HG02571 (cell line): Measurements from ENCODE around the gene PIK3C2A.

ENCODE experiments used
- ATAC-seq: cut with Tn5 transposase; IDR thresholded peaks from one replicate; pipeline ENCODE4 v1.9.1; 2021; ENCODE audit warnings: mild to moderate bottlenecking, moderate library complexity; ENCODE audit not compliant: unreplicated experiment

The PIK3C2A gene

DNA sequence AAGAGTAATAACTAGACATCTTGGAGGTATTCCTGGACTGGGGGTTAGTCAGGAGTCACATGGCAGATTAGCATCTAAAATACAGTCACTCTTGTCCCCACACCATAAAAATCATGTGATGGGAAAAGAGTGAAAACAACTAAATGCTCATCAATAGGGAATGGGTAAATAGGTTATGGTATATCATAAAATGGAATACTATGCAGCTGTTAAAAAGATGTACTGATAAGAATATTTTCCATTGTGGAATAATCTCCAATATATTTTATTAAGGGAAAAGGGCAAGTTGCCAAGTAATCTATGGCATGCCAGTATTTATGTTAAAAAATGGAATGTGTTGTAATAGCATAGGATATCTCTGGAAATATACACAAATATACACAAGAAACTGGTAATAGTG, 6.6 kb upstream of the PIK3C2A start:
- no peak for ATAC-seq

DNA sequence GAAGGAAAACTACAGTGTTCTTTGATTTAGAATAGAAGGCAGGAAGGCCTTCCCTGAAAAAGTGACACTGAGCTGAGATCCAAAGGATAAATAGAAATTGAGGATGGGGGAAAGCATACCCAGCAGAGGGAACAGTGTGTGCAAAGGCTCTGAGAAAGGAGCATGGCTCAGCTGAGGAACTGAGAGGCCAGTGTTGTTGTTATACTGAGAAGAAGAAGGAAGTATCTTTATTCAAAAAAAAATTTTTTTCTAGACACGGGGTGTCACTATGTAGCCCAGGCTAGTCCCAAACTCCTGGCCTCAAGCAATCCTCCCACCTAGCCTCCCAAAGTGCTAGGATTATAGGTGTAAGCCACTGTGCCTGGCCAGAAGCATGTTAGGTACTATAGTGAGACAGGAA, 3.5 kb upstream of the PIK3C2A start:
- ATAC-seq, result no peak

DNA sequence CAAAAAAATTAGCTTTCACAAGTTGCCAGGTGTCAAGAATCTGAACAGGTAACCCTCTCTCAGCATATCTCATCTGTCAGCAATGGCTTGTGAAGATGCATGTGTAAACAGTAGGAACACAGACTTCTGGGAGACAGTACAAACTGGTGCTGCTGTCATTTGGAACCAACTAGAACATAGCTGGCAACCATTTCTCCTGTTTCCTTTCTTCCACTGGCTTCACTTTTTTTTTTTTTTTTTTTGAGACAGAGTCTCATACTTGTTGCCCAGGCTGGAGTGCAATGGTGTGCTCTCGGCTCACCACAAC, 2.1 kb upstream of the PIK3C2A start:
- no peak for ATAC-seq

DNA sequence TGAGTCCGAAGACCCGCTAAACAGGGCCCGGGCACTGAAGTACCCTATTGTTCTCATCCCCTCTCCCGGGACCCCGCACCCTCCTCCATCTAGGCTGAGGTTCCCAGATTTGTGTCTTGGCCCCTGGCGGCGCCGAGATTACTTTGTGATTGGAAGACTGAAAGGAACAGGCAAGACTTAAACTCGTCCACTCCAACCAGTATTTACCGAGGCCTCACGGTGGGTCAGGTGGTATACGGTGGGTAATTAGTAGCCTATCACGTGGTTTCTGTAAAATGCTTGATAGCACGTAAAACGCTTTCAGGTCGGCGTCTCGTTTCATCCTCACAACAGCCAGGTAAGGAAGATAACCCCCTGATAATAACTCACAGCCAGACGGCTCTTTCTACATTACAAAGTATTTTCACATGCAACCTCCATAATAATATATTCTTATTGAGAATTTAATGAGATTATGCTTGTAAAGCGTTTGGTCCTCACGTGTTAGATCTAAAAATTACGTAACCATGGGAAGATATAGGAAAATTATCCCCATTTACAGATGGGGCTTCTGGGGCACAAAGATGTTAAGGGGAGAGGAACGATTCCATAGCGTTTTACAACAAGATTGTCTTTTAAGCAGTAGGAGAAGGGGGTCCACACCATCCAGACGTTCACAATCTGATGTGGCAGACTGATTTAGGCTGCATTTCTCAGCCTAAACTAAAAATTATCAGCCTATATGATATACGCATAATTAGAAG, 642 bp upstream of the PIK3C2A start:
- ATAC-seq, result peak; percentile 49

DNA sequence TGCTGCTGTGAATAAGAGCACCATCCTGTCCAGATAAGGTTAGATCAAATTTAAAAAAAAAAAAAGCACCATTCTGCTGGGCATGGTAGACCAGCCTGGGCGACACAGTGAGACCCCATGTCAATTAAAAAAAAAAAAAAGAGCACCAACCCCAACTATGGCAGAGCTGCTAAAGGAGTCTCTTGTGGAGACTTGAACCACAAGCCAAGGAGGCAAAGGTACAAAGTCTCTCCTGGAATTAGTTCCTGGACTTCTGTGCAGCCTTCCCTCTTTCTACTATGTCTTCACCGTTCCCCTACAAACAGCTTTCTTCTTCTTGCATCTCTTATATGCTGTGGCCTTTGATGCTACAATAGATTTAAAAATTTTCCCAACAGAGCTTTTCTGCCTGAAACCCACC, 1.3 kb downstream of the PIK3C2A start:
- ATAC-seq, result no peak

DNA sequence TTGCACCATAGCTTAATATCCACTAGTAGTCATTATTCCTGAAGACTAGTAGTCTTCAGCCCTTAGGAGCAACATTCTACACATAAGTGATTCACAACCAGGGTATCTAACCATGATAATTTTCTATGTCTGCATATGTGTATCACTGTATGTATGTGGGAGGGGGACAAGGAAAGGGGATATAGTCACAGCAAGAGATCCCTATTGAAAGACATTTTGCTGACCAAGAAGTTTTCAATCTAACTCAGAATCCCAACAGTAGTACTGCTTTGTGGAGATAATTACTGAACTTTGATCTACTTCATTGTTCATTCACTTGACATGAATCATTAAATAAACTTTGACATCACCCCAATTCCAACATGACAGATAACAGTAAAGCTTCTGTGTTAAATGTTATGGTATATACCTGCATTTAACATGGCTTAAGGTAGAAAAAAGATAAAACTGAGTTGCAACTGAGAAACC, 10.3 kb downstream of the PIK3C2A start:
- no peak for ATAC-seq

DNA sequence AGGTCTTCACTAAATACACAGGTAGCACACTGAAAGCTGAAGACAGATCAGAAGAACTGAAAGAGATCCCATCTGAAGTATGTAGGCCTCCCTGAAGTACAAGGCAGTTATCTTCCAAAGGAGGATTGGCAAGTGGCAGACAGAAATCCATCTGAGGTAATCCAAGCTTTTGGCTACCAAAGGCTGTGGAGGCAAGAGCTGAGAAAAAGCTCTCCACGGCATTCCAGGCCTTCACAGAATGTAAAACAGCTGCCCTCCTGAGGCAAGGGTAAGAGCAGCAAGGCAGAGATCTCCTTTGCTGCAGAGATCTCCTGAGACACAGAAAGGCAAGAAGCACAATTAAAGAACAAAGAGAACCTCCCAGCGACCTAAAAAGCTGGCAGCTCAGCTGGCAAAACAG, 19.1 kb downstream of the PIK3C2A start:
- ATAC-seq, result no peak

DNA sequence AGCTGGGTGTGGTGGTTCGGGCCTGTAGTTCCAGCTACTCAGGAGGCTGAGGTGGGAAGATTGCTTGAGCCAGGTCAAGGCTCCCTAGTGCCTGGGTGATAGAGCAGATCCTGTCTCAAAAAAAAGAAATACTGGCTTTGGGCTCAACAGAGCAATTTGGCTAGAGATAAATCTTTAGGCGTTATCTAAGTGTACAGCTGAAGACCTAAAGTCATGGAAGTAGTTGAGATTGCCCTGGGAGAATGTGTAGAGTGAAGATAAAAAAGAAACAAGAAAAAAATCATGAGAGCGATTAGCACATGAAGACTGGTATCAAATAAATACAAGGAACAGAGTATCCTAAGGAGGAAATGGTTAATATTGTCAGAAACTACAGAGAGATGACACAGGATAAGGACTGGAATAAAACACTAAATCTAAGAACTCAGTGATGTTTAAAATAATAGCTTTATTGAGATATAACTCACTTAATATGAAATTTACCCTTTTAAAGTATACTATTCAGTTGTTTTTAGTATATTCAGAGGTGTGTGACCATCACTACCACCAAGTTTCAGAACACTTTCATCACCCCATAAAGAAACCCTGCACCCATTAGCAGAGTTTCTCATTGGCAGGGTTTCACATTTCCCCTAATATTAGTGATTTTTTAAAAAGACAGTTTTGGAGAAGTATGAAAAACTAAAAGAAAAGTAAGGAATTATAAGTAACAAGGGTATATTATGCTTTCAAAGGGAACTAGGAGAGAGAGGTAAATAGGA, 20.7 kb downstream of the PIK3C2A start:
- ATAC-seq, result no peak

DNA sequence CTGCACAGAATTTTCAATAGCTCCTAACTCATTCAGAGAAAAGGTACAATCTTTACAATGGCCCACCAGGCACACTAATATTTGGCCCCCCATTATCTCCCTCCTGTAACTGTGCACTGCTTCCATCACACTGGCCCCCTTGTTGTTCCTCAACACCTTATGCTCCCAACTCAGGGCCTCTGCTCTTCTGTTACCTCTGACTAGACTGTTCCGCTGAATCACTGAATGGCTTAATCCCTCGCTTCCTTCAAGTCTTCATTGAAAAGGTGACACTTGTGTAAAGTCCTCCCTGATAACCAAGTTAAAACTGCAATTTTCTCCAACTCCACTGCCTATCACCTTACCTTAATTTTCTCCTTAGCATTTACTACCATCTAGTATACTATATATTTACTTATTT, 21.8 kb downstream of the PIK3C2A start:
- no peak for ATAC-seq

DNA sequence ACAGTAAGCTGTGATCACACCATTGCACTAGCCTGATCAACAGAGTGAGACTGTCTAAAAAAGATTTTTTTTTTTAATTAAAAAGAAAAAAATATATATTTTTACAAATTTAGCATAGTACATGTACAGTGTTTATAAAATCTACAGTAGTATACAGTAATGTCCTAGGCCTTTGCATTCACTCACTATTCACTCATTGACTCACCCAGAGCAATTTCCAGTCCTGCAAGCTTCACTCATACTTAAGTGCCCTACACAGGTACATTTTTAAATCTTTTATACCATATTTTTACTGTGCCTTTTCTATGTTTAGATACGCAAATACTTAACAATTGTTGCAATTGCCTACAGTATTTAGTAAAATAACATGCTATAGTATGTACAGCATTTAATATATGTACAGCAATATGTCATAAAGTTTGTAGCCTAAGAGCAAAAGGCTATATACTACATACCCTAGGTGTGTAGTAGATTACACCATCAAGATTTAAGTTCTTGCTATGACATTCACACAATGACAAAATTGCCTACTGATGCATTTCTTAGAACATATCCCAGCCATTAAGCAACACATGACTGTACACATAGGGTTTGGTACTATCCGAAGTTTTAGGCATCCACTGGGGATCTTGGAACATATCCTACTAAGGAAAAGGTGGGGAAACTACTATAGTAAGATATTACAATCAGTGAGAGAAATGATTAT, 22.8 kb downstream of the PIK3C2A start:
- ATAC-seq, result no peak

DNA sequence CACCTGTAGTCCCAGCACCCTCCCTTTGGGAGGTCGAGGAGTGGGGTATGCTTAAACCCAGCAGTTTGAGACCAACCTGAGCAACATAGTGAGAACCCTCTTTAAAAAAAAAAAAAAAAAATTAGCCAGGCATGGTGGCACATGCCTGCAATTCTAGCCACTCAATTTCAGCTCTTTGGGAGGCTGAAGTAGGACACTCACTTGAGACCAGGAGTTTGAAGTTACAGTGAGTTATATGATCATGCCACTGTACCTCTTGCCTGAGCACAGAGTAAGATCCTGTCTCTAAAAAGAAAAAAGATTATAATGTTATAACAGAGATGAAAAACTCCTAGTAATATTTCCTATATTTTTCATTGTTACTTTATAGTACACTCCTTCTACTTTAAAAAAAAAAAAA, 23.9 kb downstream of the PIK3C2A start:
- ATAC-seq, result no peak

DNA sequence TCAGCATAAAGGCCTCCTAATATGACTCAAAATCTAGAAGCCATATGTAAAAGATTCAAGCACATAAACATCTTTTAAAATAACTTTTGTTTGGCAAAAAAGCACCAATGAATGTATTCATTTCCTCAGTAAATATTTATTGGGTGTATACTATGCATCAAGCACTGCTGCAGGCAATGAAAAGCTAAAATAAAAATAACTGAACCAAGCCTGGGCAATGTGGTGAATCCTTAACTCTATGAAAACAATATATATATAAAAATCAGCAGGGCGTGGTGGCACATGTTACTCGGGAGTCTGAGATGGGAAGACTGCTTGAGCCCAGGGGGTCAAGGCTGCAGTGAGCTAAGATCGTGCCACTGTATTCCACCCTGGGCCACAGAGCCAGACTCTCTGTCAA, 27.8 kb downstream of the PIK3C2A start:
- no peak for ATAC-seq

DNA sequence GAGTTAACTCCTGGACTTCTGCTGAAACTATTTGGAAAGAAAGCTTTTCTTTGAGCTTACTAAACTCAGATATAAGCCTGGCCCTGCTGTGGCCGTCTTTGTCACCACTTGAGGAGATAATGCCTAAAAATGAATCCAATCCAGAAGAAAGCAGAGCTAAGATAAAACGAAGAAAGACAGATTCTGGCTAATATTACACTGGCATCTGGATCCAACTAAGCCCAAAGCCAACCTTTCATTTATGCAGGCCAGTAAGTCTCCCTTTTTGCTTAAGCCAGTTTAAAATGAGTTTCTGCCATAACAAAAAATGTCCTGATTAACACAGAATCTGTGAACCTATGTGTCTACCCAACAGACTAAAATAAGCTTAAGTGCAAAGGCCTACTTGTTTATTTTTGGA, 34.5 kb downstream of the PIK3C2A start:
- no peak for ATAC-seq

DNA sequence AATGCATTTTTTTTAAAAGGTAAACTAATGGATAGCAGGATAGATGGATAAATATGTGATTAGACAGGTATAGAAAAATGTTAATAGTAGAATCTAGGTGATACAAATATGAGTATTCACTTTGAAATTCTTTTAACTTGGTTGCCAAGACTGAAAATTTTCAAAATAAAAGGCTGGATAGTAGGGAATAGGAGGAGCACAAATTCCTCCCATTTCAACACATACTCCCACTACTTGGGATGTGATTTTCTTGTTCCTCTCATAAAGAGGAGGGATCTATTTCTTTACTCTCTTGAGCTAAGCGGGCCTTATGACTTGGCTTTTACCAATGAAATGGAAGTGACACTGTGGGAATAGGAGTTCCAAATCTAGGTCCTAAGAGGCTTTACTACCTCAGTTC, 35.9 kb downstream of the PIK3C2A start:
- no peak for ATAC-seq

DNA sequence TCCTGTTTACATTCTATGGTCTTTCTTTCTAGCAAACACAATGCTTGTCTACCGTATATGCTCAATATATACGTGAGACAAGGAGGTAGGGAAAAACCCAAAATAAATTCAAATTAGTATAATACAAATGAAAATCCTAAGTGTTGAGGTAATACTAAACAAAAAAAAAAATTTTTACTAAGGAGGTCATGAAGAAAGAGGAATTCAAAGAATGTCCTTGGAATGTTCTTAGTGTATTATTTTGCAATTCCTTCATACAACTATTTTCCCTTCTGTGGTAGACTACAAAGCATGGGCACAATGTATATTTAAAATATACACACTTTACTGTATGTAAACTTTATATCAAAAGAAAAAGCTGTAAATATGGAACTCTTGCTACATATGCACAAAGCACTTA, 36.4 kb downstream of the PIK3C2A start:
- no peak for ATAC-seq

DNA sequence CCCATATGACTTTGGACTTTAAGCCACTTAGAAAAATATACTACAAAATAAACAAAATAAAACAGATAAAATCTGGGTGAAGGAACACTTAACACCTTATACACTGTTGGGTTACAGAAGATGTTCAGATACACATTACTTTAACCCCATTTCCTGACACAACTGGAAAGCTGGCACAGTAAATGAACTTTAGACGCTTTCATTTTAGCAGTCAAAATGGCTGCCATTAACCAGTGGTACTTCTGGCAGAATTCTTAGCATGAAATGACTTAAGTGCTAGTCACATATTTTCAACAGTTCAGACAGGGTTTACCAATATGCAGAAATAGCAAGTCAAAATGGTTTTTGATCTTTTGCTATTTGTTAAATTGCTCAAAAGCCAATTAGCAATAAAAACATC, 37.9 kb downstream of the PIK3C2A start:
- no peak for ATAC-seq

DNA sequence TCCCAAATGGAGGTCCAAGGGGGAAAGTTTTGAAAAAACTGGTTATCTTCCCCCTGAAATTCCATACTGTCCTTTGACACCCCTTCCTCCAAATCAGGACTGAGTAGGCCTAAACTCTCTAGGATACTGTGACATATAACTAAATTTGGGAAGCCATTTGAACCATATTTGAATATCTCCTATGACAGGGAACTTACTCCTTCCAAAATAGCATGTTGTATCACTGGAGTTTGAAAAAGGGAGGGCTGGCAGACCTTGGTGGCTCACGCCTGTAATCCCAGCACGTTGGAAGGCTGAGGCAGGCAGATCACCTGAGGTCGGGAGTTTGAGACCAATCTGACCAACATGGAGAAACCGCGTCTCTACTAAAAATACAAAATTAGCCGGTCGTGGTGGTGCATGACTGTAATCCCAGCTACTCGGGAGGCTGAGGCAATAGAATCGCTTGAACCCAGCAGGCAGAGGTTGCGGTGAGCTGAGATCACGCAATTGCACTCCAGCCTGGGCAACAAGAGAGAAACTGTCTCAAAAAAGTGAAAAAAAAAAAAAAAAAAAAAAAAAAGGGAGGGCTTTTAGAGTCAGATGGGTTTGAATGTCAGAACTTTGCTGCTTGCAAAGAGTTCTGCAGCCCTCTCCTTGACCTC, 42.4 kb downstream of the PIK3C2A start:
- ATAC-seq, result no peak

DNA sequence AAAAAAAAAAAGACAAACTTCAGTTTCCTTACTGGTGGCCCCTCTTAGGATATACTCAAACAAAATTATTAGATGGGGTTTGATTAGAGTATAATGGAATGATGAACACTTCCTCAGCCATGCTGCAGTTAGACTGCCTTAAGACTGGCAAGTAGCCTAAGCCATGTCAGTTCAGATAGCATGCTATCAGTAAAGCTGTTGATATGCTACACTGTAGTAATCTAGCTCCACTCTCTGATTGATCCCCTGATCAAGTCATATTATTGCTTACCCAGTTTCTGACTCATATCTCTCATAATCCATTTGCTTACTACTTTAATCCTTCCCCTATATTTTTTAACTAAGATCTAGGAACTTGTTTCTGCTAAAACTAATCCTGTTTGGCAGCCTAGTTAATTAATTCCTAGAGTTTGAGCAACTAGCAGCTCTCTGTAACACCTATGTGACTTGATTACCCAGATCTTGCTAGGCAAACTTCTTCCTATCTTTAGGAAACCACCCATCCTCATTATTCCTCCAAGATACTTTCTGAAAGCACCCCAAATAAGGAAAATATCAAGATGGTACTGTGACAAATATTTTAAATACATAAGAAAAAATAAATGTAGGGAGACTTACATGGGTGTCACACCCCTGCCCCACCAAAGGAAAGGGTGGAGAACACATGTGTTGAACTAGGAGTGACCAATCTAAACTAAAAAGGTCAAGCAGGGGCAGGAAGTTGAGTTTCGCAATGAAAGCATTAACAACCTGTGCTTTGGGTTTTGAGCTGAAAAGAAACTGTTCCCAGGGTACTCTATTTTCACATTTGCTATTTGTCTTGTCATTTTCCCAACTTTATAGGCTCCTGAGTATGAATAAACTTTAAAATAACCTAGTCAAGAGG, 43.2 kb downstream of the PIK3C2A start:
- ATAC-seq, result no peak

DNA sequence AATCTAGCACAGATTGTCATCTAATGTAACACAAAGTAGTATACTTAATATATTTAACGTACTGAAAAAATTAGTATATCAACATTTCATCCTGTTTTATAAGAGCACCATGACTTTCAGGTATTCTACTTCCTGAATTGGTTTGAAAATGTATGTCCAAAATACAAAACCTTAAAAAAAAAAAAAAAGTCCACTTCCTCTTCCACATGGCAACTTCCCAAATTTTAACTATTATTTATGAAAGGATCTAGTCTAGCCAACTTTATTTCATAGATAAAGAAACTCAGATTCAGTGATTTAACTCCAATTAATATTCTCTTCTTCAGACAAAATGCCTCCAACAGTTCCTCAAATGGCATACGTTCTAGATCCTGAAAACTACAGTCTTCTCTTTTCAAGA, 44.0 kb downstream of the PIK3C2A start:
- no peak for ATAC-seq

DNA sequence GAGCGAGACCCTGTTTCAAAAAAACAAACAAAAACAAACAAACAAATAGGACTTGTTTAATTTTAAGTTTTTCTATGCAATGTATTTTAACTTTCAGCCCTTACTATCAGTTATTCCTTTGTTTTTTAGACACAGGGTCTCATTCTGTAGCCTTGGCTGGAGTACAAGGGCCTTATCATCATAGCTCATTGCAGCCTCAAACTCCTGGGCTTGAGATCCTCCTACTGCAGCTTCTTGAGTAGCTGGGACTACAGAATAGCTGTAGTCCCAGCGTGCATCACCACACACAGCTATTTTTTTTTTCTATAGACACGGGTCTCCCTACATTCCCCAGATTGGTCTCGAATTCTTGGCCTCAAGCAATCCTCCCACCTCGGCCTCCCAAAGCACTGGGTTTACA, 44.5 kb downstream of the PIK3C2A start:
- ATAC-seq, result no peak

DNA sequence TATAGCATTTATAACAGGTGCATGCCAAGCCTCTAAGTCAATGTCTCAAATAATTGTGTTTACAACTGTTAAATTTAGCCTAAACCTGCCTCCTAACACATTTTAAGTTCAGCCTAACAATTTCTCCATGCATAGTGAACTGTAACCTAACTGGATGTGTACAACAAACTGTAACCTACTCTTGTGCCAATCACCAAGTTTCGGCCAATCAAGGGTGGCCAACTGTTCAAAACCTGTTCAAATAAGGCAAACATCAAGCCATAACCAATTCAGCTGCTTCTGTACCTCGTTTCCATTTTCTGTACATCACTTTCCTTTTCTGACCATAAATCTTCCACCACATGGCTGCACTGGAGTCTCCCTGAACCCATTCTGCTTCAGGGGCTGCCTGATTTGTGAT, 45.4 kb downstream of the PIK3C2A start:
- no peak for ATAC-seq
